LNCaP clone FGC (cell line): ENCODE data around the gene NDST3.

Experiments
- DNase-seq: peaks from one replicate; pipeline ENCODE4 v3.0.0-alpha.2; 2011; ENCODE audit warnings: low read depth
- H3K4me3 ChIP-seq: 2 replicates; pipeline ENCODE4 v1.5.1; 2011; ENCODE audit warnings: mild to moderate bottlenecking, low read depth, low read length, control low read depth
- TF ChIP-seq, protein P1 (sequence below): IDR thresholded peaks from 2 replicates; pipeline ENCODE4 v1.5.1; 2012; ENCODE audit warnings: mild to moderate bottlenecking; ENCODE audit not compliant: control insufficient read depth, insufficient read depth; ENCODE audit errors: extremely low read depth

Gene NDST3

DNA sequence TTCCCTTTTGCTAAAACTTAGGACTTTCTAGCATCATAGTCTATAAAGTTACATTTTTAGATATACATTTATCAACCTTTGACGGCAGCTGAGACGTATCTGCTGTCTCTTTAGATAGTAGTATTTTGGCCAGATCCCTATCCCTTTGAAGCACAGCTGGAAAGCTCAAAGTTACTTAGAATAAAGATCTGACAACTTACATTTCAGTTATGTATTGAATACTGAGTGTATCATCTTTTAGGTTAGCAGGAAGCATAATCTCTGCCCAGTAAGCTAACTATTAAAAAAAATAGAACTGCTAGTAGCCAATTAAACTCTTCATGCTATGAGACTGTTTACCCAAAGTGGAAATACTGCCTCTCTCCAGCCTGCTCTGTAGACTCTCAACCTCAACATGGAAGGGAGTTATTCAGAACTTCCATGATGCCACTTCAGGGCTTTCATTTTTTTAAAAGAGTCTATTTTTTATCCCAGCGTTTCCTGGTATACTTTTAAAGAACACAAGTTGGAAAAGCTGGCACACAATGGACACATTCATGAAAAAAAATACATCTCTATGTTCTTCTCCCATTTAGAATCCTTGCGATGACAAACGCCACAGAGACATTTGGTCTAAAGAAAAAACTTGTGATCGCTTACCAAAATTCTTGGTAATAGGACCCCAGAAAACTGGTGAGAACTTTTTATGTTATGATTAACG lies 192.2 kb downstream of the NDST3 start:
- no peak for DNase-seq
- TF ChIP-seq, protein P1, sequence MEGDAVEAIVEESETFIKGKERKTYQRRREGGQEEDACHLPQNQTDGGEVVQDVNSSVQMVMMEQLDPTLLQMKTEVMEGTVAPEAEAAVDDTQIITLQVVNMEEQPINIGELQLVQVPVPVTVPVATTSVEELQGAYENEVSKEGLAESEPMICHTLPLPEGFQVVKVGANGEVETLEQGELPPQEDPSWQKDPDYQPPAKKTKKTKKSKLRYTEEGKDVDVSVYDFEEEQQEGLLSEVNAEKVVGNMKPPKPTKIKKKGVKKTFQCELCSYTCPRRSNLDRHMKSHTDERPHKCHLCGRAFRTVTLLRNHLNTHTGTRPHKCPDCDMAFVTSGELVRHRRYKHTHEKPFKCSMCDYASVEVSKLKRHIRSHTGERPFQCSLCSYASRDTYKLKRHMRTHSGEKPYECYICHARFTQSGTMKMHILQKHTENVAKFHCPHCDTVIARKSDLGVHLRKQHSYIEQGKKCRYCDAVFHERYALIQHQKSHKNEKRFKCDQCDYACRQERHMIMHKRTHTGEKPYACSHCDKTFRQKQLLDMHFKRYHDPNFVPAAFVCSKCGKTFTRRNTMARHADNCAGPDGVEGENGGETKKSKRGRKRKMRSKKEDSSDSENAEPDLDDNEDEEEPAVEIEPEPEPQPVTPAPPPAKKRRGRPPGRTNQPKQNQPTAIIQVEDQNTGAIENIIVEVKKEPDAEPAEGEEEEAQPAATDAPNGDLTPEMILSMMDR: no peak
- H3K4me3 ChIP-seq: no peak overlapping the region

DNA sequence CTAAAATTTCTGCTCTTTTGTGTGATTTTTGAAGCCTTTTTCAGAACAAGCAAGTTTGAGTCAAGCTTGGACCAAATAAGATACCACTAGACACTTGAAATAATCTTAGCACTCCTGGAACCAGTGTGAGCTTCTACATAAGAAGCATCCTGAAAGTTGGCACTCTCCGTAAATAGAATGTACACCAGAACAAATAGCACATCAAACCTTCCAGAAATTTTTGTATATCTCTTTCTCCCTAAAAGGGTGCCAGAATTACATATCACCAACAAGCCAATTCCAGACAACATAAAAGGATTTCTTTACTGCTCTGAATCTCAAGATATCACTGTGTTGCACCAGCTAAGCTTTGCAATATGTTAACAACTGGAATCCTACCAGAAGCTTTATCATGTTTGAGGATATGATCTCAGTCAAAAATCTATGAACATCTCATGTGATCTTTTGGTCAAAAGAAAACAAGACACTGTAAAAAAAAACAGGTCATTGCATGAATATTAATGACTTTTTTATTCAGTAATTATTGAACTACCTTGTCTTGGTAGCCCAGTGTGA lies 201.4 kb downstream of the NDST3 start:
- DNase-seq: no peak
- TF ChIP-seq, protein P1: no peak
- no peak overlapping the region for H3K4me3 ChIP-seq

DNA sequence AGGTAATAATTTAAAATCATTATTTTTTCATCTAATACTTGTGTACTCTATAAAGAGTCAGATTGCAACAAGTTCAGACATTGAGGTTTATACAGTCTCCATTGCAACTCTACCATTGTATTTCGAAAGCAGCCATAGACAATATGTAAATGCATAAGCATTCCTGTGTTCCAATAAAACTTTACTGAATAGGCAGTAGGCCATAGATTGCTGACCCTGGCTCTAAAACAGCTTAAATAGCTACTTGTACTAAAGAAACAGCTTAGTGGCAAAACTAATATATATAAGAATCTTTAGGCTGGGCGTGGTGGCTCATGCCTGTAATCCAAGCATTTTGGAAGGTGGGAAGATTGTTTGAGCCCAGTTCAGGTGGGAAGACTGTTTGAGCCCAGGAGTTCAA lies 203.2 kb downstream of the NDST3 start:
- TF ChIP-seq, protein P1: no peak
- H3K4me3 ChIP-seq: no peak overlapping the region
- no peak for DNase-seq

DNA sequence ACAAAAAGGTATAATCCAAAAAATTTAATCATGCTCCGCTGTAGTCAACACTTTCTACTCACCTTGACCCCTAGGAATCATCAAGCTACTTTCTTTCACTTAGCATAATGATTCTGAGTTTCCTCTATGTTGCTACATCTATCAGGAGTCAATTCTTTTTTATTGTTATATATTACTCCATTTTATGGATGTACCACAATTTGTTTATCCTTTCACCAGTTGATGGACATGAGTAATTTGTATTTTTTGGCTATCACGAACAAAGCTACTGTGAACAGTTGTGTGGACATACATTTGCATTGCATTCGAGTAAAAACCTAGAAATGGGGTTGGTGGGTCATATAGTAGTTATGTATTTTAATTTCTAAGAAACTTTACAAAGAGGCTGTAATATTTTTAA lies 215.6 kb downstream of the NDST3 start:
- no peak for DNase-seq
- TF ChIP-seq, protein P1: no peak
- H3K4me3 ChIP-seq: no peak overlapping the region

DNA sequence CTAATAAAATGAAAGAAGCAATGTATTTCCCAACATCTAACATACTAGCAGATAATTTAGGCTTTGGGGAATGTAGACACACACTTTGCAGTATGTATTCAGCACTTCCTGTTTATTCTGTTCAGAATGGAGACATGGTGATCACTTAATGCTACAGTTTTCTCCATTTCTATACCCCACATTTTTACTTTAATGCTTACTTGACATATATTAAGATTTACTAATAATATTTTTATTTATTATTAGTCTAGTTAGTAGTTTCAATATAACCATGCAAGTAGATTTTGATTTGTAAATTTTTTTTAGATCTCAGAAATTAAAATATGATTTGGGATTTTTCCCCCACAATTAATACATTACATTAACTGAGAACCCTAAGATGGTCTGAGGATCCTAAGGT lies 220.1 kb downstream of the NDST3 start:
- no peak for DNase-seq
- no peak overlapping the region for H3K4me3 ChIP-seq
- TF ChIP-seq, protein P1: no peak

DNA sequence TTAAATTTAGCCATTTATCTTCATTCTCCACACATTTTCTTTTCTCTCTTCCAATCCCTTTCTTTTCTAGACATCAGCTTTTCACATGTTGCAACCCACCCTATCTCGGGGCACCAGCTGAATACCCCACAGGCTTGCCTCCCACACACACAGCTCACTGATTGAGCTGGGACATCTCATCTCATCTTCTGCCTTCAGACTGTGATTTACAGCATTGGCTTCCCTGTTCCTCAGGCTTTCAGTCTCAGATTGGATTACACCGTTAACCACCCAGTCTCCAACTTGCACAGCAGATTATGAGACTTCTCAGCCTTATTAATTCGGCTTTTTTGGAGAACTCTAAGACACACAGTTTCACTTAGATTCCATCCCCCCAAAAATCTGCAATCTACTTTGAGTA lies 224.8 kb downstream of the NDST3 start:
- TF ChIP-seq, protein P1: no peak
- no peak for DNase-seq
- no peak overlapping the region for H3K4me3 ChIP-seq

DNA sequence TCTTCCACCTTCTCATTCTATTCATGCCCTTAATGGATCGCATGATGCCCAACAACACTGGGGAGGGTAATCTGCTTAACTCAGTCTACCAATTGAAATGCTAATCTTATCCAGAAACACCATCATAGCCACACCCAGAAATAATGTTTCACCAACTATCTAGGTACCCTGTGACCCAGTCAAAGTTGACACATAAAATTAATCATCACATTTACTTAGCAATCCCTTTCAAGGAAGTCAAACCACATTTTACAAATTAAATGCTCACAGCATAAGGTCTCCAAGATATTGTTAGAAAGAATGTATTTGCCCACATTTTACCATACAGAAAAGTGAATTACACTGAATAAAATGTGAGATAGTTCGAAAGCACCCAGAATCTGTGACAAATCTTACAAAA lies 226.0 kb downstream of the NDST3 start:
- TF ChIP-seq, protein P1: no peak
- no peak for DNase-seq
- no peak overlapping the region for H3K4me3 ChIP-seq
